MCF 10A (cell line): ENCODE data around the gene DPEP1. TPM values are rescaled to one million over a fixed set of nuclear protein-coding genes. Genes with fewer than 3 reads are reported as not detected.

Experiments used
- BruUV-seq: library from RNA; stranded (reverse); fragments of 400-500 nt; replicated peaks from 2 replicates; lab custom pipeline; 2021; lab: Mats Ljungman, UMichigan
- CTCF ChIA-PET: fragments of 300-600 bp; sonication (Branson Sonifier 250); formaldehyde crosslinking; extraction: SDS; loops from one replicate; lab custom pipeline; 2021; ENCODE audit warnings: antibody characterized with exemption, inconsistent platforms; lab: Yijun Ruan, JAX
- POLR2A ChIA-PET: fragments of 300-600, 350-650 bp; sonication (Branson Sonifier 250); formaldehyde crosslinking; extraction: SDS; loops from one replicate; lab custom pipeline; 2020; ENCODE audit warnings: antibody characterized with exemption, inconsistent platforms; lab: Yijun Ruan, JAX
- DNase-seq: peaks from one replicate; pipeline ENCODE4 v3.0.0-alpha.2; 2018; ENCODE audit not compliant: unreplicated experiment
- H3K27ac Mint-ChIP-seq: one replicate; pipeline ENCODE4 v1.8.0; 2022; ENCODE audit warnings: mild to moderate bottlenecking, low read depth, mixed read lengths; ENCODE audit not compliant: unreplicated experiment
- H3K27me3 Mint-ChIP-seq: one replicate; pipeline ENCODE4 v1.8.0; 2022; ENCODE audit warnings: mixed read lengths; ENCODE audit not compliant: insufficient read depth, unreplicated experiment
- H3K36me3 Mint-ChIP-seq: one replicate; pipeline ENCODE4 v1.8.0; 2022; ENCODE audit warnings: mild to moderate bottlenecking, moderate library complexity, mixed read lengths; ENCODE audit not compliant: insufficient read depth, unreplicated experiment
- H3K4me1 Mint-ChIP-seq: one replicate; pipeline ENCODE4 v1.8.0; 2022; ENCODE audit warnings: mixed read lengths; ENCODE audit not compliant: insufficient read depth, unreplicated experiment
- H3K4me3 Mint-ChIP-seq: one replicate; pipeline ENCODE4 v1.8.0; 2022; ENCODE audit warnings: mild to moderate bottlenecking, moderate library complexity, mixed read lengths; ENCODE audit not compliant: unreplicated experiment
- H3K9me3 Mint-ChIP-seq: one replicate; pipeline ENCODE4 v1.8.0; 2022; ENCODE audit warnings: mixed read lengths; ENCODE audit not compliant: unreplicated experiment
- CTCF ChIP-seq: fragments of 200-600 bp; IDR thresholded peaks from one replicate; pipeline ENCODE4 v1.8.0; 2022; ENCODE audit warnings: antibody characterized with exemption, mild to moderate bottlenecking; ENCODE audit not compliant: unreplicated experiment
- intact Hi-C: fragments of 100-400 bp; cut with micrococcal nuclease; formaldehyde crosslinking; loops from 2 replicates; pipeline ENCODE4 v1.14.1; 2022
- total RNA-seq: library from RNA; stranded (reverse); gene quantifications from 2 replicates; pipeline ENCODE4 v1.2.3, GENCODE V29; 2022

Gene DPEP1
- total RNA-seq, 1 experiment from 2014 or later: 0.82 TPM

DNA sequence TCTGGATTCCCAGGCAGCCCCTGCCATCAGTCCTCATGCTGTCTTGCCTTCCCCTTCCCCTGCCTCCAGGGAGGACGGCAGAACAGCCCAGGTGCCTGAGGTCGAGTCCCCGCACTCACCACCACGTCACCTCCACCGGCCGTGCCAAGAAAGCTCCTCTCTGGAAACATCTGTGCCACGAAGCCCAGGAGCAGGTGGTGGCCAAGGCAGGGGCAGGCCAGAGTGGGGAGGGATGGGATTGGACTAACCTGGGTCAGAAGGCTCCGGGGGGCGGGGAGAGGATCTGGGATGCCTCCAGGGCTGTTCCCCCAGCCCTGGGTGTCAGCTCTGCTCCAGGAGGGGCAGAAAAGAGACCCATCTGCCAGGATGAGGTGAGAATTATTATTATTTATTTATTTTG, 7.4 kb upstream of the DPEP1 start:
- no peak for DNase-seq
- ChIA-PET CTCF (interaction anchor here (1.2 kb wide), 1 partner anchor 9 kb away, joined by 6 read pairs; no protein-coding TSS in a partner anchor), POLR2A (no interaction called here)
- Mint-ChIP-seq H3K36me3 (no peaks in the 10 kb centered on the region), H3K27ac (no peak overlapping the region), H3K27me3 (no peaks in the 10 kb centered on the region), H3K4me1 (peaks cover 14% of the 10 kb centered on the region), H3K9me3 (no peaks in the 10 kb centered on the region), H3K4me3 (no peak overlapping the region)
- intact Hi-C loops: no loop called here
- no TSS peak for BruUV-seq
- no peak for TF ChIP-seq CTCF

DNA sequence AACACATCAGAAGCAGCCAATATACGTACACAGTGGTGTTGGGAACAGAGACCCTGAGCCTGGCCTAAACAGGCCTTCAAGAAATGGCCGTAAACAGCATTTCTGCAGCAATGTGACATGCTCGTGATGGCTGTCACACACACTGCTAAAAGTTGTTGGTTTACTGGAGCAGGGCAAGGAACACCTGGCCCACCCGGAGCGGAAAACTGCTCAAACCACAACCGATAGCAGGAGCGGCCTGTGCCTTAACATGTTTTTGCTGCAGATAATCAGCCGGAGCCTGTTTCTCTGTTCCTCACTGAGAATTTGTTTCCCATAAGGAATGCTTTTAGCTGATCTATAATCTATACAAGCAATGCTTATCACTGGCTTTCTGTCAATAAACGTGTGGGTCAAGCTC, 6.0 kb upstream of the DPEP1 start:
- no peak for TF ChIP-seq CTCF
- ChIA-PET POLR2A (no interaction called here), CTCF (interaction anchor here (0.6 kb wide), 1 partner anchor 477 kb away, joined by 3 read pairs; no protein-coding TSS in a partner anchor)
- Mint-ChIP-seq H3K27me3 (no peaks in the 10 kb centered on the region), H3K36me3 (no peaks in the 10 kb centered on the region), H3K4me3 (no peak overlapping the region), H3K9me3 (no peaks in the 10 kb centered on the region), H3K27ac (no peak overlapping the region), H3K4me1 (peaks cover 7% of the 10 kb centered on the region)
- intact Hi-C loops: no loop called here
- no TSS peak for BruUV-seq
- DNase-seq: no peak

- no peak for DNase-seq
- no peak overlapping the region for H3K27ac Mint-ChIP-seq
- BruUV-seq: no TSS peak
- POLR2A ChIA-PET: interaction anchor here (0.6 kb wide), 1 partner anchor 1561 kb away, joined by 5 read pairs; no protein-coding TSS in a partner anchor
- TF ChIP-seq CTCF: no peak
- no peaks in the 10 kb centered on the region for H3K9me3 Mint-ChIP-seq
- H3K4me1 Mint-ChIP-seq: peaks cover under 1% of the 10 kb centered on the region
- intact Hi-C loops: no loop called here
- H3K36me3 Mint-ChIP-seq: no peaks in the 10 kb centered on the region
- no peak overlapping the region for H3K4me3 Mint-ChIP-seq
- CTCF ChIA-PET: no interaction called here
- no peaks in the 10 kb centered on the region for H3K27me3 Mint-ChIP-seq
Measured at GRCh38 chr16:89607937-89608740, 5.3 kb upstream of the DPEP1 start.

GRCh38 chr16:89610108-89610453, 3.4 kb upstream of the DPEP1 start:
- no TSS peak for BruUV-seq
- H3K27me3 Mint-ChIP-seq: no peaks in the 10 kb centered on the region
- intact Hi-C loops: no loop called here

More at GRCh38 chr16:89610108-89610453, 3.4 kb upstream of the DPEP1 start:
- ChIA-PET POLR2A (no interaction called here), CTCF (no interaction called here)
- Mint-ChIP-seq H3K36me3 (no peaks in the 10 kb centered on the region), H3K4me3 (no peak overlapping the region), H3K4me1 (no peaks in the 10 kb centered on the region), H3K27ac (no peak overlapping the region), H3K9me3 (no peaks in the 10 kb centered on the region)
- no peak for TF ChIP-seq CTCF
- DNase-seq: no peak
